Measurements from ENCODE around the gene TMEM202. TPM values are rescaled to one million over a fixed set of nuclear protein-coding genes. Genes with fewer than 3 reads are reported as not detected.

The TMEM202 gene
- total and polyA plus RNA-seq, 2 of the 4 experiments (the other 2 are of a cell fraction), result not detected

DNA sequence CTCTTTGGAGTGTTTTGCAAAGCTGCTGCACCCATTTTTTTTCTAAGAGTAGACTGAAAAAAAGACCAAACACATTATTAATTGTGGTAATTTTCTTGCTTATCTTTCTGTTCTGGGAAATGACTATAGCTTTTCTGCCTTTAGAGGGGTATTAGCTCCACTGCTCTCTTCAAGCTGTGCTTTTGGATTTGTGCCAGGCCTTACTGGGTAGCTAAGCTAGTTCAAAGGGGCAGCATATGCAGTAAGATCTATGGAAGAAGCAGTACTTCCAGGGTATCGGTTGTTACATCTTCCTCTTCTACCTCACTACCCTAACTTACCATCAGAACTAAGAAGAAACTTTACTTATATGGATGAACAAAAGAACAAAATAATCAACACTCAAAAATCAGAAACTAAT is 47.3 kb downstream of the TMEM202 start:
- Histone ChIP-seq H3K23ac (ENCODE audit: low read depth, low read length) (no peak overlapping the region), H2BK120ac (ENCODE audit: low read depth, low read length) (no peak overlapping the region), H3K4me1 (ENCODE audit: control insufficient read depth, insufficient read depth, low read length) (no peaks in the 10 kb centered on the region), H2BK20ac (ENCODE audit: low read depth, low read length) (no peak overlapping the region), H3K4me2 (ENCODE audit: low read depth, low read length) (no peak overlapping the region), H3K9me3 (ENCODE audit: control insufficient read depth, insufficient read depth, low read length) (no peaks in the 10 kb centered on the region), H4K20me1 (ENCODE audit: insufficient read depth, low read length) (no peaks in the 10 kb centered on the region), H3K56ac (ENCODE audit: extremely low read depth, insufficient read depth, low read length) (no peak overlapping the region), H3K36me3 (ENCODE audit: control insufficient read depth, insufficient read depth, low read length) (no peaks in the 10 kb centered on the region), H3K4me3 (ENCODE audit: insufficient read depth, low read depth, low read length) (no peak overlapping the region), H3K27ac (ENCODE audit: insufficient read depth, low read length) (no peak overlapping the region), H3K79me1 (ENCODE audit: low read depth in 1 of 2, low read length in 2 of 2) (no peaks in the 10 kb centered on the region), H3K18ac (ENCODE audit: low read depth, low read length) (no peak overlapping the region), H3K14ac (replicated peaks; ENCODE audit: low read depth, low read length) (no peak overlapping the region), H4K8ac (ENCODE audit: low read depth in 2 of 2, low read length in 2 of 2) (no peak overlapping the region), H2BK5ac (ENCODE audit: low read depth, low read length, poor library complexity, severe bottlenecking) (no peak overlapping the region), H2AK5ac (ENCODE audit: low read depth, low read length) (no peak overlapping the region), H2AK9ac (replicated peaks; ENCODE audit: low read depth, low read length, poor library complexity) (no peak overlapping the region), H3K27me3 (ENCODE audit: control insufficient read depth, insufficient read depth, low read length) (peaks cover 4% of the 10 kb centered on the region), H4K5ac (ENCODE audit: low read depth, low read length) (no peak overlapping the region), H3K9ac (ENCODE audit: low read depth, low read length) (no peak overlapping the region), H2BK15ac (ENCODE audit: low read depth, low read length) (no peak overlapping the region), H2AFZ (replicated peaks; ENCODE audit: low read length, poor library complexity) (no peak overlapping the region), H3K9me1 (ENCODE audit: insufficient read depth, low read length) (no peaks in the 10 kb centered on the region), H4K91ac (ENCODE audit: insufficient read depth, low read depth, low read length) (no peak overlapping the region), H3K4ac (ENCODE audit: low read depth, low read length) (no peak overlapping the region)
- TF ChIP-seq CHD1 (IDR thresholded peaks at IDR 0.05; ENCODE audit: low read depth, low read length) (no peak), CEBPB (IDR thresholded peaks at IDR 0.05; ENCODE audit: low read depth, low read length) (no peak), MXI1 (IDR thresholded peaks at IDR 0.05; ENCODE audit: borderline replicate concordance, low read depth, low read length) (no peak), SMC3 (IDR thresholded peaks at IDR 0.05; ENCODE audit: low read depth, low read length) (no peak), RFX5 (IDR thresholded peaks at IDR 0.05; ENCODE audit: low read depth, low read length) (no peak), FOS (IDR thresholded peaks at IDR 0.05; ENCODE audit: low read depth, low read length) (no peak), MAZ (IDR thresholded peaks at IDR 0.05; ENCODE audit: borderline replicate concordance, low read depth, low read length) (no peak), POLR2A (IDR thresholded peaks at IDR 0.05; ENCODE audit: low read depth, low read length) (no peak), BHLHE40 (IDR thresholded peaks at IDR 0.05; ENCODE audit: low read depth, low read length) (no peak), NFE2L2 (IDR thresholded peaks at IDR 0.05; ENCODE audit: low read depth, low read length) (no peak), RCOR1 (IDR thresholded peaks at IDR 0.05; ENCODE audit: insufficient replicate concordance, low read length) (no peak), RAD21 (IDR thresholded peaks at IDR 0.05; ENCODE audit: low read length) (no peak), MAFK (IDR thresholded peaks at IDR 0.05; ENCODE audit: low read depth, low read length) (no peak)
- TF ChIP-seq, protein P1, sequence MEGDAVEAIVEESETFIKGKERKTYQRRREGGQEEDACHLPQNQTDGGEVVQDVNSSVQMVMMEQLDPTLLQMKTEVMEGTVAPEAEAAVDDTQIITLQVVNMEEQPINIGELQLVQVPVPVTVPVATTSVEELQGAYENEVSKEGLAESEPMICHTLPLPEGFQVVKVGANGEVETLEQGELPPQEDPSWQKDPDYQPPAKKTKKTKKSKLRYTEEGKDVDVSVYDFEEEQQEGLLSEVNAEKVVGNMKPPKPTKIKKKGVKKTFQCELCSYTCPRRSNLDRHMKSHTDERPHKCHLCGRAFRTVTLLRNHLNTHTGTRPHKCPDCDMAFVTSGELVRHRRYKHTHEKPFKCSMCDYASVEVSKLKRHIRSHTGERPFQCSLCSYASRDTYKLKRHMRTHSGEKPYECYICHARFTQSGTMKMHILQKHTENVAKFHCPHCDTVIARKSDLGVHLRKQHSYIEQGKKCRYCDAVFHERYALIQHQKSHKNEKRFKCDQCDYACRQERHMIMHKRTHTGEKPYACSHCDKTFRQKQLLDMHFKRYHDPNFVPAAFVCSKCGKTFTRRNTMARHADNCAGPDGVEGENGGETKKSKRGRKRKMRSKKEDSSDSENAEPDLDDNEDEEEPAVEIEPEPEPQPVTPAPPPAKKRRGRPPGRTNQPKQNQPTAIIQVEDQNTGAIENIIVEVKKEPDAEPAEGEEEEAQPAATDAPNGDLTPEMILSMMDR (conservative IDR thresholded peaks at IDR 0.05; ENCODE audit: low read depth, low read length), result no peak
- TF ChIP-seq, protein P2, sequence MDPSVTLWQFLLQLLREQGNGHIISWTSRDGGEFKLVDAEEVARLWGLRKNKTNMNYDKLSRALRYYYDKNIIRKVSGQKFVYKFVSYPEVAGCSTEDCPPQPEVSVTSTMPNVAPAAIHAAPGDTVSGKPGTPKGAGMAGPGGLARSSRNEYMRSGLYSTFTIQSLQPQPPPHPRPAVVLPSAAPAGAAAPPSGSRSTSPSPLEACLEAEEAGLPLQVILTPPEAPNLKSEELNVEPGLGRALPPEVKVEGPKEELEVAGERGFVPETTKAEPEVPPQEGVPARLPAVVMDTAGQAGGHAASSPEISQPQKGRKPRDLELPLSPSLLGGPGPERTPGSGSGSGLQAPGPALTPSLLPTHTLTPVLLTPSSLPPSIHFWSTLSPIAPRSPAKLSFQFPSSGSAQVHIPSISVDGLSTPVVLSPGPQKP (IDR thresholded peaks at IDR 0.05; ENCODE audit: borderline replicate concordance, low read depth, low read length), result no peak
- POLR2A ChIA-PET (ENCODE audit: unreplicated experiment), result no interaction called here
- intact Hi-C loops (cut with micrococcal nuclease) (no loop called here), dilution Hi-C loops (cut with HindIII; ENCODE audit: low sequenced_read_pairs, unreplicated experiment) (no loop called here), in situ Hi-C loops (cut with MboI; ENCODE audit: low sequenced_read_pairs) (no loop called here)
- CTCF ChIA-PET, result interaction anchor here (0.7 to 1.5 kb wide), 2 partner anchors 9 to 93 kb away, joined by 3 to 5 read pairs; no protein-coding TSS in a partner anchor
- 17% methylated on average over 1 of the region's 1 CpG; no CpG with 5 or more reads in 1 of the 2 experiments for WGBS, 2 experiments (ENCODE audit: extremely low coverage in 2 of 2, insufficient read length in 1 of 2)
- no peak for ATAC-seq (ENCODE audit: low read depth)
- DNase-seq, result no peak
- BruUV-seq (replicated peaks), result no TSS peak
